Fibroblast of skin of abdomen (primary cell): Measurements from ENCODE around the gene STX16.

Experiments used
- DNase-seq: peaks from one replicate; pipeline ENCODE4 v3.0.0-alpha.2; 2013

Gene STX16

DNA sequence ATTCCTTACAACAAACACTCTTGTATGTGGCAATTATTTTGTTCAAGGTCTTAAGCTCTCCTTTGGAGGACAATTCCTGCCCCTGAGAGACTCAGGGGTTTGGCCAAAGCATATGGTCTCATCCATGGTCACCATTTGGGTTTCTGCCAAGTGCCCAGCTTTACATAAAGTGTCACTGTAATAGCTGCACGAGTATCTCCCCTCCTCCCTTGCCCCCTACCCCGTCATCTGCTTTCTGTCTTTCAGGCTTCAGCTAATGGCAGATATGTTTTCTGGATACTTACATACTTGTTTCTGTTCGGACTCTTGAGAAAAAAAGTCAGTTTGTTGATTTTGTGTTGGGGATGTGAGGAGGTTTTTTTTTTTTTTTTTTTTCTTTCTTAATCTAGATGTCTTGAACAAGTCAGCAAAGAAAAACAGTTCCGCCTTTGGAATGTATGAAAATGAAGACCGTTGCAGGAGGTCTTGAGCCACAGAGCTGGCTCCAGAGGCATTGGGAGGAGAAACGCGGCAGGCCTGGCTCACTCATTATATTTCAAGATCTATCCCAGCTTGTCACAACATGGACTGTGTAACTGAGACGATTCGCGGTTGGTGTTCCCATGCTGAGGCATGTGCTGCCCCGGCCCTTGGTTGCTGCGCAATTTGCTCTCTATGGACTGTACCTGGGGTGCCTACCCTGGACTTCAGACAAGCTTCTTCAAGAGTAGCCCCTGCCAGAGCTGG lies 32.6 kb upstream of the STX16 start:
- peak; percentile 90 for DNase-seq

DNA sequence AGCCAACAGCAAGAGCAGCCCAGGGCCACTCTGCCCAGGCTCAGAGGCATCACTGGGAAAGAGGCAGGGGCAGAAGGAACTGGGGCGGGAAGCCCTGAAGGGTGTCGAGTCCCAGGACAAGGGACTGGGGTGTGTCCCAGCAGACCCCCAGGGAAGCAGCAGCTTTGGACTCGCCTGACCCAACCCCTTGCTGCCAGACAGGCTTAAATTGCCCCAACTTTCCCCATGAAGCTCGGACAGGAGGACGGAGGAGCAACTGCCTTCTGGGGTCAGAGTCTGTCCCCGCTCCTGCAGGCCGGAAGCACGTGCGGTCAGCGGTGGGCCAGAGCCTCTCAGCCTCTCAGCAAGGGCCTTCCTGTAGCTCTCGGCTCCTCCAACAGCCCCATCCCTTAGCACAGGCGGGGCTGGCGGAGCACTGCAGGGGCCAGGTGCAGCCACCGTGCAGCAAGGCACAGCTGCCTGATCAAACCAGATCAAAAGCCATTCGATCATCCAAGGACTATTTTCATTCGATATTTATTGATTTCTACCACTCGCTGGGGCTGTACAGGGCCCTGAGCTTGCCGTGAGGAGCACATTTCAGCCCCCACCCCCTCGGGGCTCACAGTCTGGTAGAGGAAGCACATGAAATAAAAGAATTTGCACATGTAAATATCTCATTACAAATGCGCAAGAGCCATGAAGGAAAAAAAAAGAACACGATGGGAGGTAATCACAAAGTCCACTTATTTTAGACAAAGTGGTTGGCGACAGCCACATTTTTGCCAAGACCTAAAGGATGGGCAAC lies 31.8 kb upstream of the STX16 start:
- no peak for DNase-seq

DNA sequence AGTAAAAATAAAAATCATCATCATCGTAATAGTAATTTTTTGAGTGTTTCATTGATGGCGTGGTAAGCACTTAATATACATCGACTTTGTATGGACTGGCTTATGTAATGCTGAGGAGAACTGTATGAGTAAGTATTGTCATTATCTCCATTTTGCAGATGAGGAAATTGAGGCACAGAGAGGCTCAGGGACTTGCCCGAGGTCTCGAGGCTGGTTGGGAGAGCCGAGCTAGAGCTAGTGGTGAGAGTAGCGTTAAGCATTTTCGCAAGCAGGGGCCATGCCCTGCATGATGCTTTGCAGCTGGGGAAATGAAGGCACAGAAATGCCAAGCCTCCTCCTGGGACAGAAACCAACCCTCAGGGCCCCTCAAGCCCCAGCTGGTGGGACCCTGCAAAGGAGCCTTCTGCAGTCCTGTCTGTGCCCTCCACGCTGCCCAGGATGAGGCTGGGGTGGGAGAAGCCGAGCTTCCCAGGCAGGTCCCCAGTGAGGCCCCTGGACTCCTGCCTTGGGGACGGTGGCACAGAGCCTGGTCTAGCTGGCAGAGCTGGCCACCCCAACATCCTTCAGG lies 31.1 kb upstream of the STX16 start:
- DNase-seq = no peak

DNA sequence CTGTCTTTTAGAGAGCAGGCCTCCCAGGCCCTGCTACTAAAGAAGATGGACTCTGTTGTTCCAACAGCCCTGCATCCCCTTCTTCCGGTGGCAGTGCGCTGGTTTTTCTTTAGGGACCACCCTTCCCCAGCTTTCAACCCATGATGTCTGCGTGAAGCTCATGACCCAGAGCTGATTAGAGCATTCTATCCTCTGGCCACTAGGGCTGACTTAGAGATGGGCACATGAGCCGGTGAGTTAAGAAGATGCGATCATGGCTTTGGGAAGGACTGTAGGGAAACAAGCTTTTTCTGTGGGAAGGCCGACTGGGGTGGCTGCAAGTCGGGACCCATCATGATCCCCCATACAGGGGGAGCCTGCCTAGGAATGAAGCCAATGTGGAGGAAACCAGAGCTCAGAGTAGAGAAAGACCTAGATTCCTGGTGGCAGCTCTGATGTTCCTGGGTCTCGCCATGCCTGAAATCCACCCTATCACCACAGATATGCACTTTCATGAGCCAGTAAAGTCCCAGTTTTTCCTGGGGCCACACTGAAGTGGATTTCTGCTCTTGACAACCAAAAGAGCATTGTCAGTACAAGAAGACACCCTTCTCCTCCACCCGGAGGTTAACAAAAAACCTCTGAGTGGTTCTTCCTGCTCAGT lies 29.1 kb upstream of the STX16 start:
- no peak for DNase-seq

DNA sequence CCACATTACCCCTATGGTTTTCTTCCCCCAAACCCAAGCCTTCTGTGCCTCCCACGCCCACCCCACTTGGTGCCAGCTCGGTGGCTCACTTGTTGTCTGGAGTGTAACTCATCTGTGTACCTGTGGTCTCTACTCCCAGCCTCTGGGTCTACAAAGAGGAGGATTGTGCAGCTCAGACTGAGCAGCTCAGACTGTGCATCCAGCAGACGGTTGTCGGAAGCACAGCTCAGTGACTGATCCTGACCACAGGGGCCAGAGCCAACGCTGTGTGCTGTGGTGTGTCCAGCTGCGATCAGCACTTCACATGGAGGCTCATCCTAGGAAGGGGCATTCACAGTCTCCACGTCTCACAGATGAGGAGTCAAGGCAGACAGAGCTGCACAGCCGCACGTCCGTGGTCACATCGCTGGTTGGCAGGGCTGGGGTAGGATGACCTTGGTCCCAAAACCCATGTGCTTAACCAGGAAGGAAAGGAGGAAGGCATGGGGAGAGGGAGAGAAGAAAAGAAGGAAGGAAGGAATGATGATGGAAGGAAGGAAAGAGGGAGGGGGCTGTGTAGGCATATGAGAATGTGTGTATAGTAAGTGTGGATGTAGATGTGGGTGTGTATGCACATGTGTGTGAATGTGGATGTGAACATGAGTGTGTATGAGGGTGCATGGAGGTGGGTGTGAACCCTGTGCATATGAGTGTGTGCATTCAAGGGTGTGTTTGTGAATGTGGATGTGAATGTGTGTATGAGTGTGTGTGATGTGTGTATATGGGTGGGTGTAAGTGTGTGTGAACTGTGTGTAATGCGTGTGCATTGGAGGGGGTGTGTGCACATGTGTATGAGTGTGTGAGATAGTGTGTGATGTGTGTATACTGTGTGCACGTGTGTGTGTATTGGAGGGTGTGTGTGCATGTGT lies 28.2 kb upstream of the STX16 start:
- DNase-seq = no peak

DNA sequence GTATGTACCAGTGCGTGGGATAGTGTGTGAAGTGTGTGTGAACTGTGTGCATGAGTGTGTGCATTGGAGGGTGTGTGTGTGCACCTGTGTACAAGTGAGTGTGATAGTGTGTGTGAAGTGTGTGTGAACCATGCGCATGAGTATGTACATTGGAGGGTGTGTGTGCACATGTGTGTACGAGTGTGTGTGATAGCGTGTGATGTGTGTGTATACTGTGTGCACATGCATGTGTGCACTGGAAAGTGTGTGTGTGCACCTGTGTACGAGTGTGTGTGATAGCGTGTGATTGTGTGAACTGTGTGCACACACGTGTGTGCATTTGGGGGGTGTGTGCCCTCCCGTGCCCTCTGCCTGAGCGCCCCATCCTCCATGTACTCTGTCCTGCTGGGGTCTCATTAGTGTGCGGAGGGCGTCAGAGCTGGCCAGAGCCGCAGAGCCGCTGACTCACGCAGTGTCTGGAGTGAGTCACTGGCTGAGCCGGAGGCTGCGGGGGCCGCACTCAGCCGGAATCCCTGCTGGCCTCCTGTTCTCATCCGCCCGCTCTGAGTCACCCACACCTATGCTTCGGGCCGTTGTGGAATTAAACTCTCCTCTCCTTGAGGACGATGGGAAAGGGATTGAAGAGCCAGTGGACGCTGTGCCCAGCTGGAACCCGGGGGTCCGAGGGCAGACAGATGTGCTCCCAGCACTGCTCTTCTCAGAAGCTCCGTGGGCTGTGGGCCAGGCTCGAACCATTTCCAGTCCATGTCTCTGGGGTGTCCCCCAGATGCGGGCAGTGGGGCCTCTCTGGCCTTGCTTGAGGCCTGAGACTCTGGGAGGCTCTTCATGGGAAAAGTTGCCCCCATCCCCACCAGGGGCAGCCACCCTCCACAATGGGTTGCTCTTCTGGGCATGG lies 27.3 kb upstream of the STX16 start:
- DNase-seq = peak; percentile 96

DNA sequence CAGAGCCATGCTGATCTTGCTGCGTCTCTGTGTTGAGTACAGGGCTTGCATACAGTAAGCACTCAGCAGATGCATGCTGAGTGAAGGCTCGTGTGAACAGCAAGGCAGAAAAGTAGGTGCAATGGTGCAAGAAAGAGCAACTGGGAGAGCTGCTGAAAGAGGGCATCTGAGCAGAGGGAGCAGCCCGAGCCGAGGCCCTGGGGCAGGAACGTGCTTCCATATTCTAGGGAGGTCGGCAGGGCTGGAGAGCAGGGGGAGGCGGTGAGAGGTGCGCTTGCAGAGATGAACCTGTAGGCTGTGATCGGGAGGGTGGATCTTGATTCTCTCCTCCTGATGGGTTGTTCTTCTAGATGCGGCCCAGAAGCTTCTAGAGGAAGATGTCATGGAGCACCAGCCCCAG lies 26.4 kb upstream of the STX16 start:
- no peak for DNase-seq

DNA sequence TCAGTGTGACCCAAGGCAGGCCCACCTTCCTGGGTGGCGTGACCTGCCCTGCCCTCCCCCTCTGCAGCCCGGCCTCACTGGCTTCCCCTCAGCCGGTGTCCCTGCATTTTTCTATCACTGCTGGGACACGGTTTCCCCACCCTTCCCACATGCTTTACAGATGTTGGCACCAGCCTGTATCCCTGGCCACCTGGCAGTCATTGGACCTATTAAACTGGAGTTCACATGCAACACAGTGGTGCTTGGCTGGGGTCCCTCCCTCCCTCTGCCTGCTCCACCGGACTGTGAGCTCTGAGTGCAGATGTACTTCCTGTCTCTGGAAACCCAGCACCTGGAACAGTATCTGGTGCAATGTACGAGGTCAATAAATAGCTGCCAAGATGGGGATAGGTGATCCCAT lies 25.5 kb upstream of the STX16 start:
- DNase-seq = no peak

DNA sequence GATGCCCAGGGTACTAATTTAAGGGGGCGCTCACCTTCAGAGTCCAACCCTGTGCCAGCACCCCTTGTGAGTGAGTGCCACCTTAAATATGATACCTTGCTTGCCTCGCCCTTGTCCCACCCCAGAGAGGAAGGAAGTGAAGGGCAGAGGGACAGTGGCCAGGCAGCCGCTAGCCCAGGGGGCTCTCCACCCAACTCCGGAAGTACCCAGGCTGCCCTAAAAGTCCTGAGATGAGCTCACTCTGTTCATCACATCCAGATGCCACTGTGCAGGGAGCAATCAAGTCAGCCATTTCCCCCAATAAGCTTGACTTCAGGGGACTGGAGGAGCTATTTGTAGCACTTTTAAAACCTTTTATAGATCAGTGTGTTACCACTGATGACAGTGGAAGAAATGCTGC lies 25.0 kb upstream of the STX16 start:
- no peak for DNase-seq

DNA sequence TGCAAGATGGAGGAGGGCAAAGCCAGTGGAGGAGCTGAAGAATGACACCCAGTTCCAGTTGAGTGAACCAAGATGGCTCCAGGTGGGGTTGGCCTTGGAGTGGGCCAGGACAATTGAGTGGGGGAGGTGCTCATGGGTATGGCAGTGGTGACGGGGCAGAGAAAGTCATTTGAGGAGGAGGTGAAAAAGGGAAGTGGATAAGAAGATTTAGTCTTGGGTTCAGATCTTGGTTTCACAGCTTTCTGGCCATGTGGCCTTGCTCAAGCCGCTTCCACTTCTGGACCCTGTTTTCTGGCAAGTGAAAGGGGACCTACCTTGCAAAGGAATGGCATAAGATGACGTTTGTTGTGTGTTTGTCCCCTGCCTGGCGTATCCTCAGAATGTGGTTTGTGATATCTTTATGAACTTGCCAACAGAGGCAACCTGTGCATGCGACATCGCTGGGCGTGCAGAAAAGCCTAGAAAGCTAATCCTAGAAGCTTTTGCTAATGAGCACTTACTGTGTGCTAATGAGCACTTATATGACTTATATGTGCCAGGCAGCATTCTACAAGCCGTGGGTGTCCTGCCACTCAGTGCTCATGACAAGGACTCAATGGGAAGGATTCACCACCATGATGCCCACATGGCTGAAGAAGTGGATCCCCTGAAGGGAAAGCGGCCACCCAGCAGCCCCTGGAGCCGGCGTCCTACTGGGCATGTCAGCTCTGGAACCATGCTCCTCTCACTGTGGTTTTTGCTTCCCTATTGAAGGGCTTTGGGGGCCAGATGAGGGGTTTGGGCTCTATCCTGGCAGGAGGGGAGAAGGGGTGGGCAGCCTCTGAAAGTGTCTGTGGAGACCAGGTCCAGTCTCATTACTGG lies 23.6 kb upstream of the STX16 start:
- DNase-seq = no peak

DNA sequence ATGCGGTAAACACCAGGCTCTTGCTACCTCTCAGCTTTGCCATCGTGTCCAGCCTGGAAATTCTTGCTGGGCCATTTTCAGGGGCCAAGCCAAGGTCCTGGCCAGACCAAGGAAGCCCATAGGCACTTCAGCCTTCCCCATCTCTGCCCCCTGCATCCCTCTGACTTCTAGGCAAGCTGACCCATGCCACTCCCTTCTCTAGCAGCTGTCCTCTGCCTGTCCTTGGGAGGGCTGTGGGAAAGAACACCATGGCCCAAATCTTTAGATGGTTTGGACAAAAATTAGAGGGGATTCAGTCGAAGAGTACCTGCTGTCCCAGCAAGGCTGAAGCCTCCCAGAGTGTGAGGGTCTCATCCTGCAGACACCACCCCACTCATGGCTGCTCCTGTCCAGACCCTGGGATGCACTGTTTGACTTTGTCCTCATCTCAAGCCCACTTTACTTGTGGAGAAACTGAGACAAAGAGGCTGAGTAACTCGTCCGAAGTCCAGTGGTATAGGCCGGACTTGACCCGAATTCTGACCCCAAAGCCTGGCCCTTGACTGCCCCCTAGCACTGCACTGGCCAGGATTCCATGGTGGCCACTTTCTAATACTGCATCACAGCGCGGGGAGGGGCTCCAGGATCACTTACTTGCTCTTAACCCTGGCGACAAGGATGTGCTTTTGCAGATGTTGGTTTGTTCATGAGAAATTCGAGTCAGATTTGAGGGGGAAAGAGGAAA lies 22.4 kb upstream of the STX16 start:
- no peak for DNase-seq

DNA sequence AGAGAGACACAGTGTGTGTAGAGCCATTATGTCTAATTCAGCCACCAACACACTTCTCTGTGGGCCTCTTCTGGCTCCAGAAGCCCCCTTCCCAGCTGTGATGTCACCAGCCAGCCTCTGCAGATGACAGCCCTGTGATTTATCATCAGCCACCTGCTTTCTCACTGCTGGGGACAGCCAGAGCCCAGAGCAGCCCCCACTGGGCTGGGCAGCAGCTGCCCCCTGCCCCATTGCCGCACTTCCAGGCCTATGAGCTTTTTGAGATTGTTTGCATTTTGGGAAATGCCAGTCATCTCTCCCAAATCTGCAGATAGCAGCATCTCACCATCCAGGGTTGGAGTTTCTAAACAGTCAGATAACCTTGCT lies 21.9 kb upstream of the STX16 start:
- no peak for DNase-seq

DNA sequence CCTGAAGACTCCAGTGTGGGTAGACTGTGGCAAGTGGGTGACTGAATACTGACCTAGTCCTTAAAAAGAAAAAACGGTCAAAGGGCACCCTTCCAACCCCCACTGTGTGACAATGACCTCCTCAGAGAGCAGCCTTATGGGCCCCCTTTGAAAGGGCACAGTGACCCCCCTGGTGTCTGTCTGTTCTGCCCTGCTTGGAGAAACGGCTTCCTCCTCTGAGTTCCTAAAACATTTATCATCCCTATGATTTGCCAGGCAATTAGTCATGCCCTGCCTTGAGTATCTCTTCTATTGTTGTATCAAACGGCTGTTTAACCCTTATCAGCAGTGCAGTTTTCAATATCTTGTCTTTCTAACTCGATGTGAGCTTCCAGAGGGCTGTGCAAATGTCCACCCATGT lies 21.0 kb upstream of the STX16 start:
- DNase-seq = peak; percentile 68

DNA sequence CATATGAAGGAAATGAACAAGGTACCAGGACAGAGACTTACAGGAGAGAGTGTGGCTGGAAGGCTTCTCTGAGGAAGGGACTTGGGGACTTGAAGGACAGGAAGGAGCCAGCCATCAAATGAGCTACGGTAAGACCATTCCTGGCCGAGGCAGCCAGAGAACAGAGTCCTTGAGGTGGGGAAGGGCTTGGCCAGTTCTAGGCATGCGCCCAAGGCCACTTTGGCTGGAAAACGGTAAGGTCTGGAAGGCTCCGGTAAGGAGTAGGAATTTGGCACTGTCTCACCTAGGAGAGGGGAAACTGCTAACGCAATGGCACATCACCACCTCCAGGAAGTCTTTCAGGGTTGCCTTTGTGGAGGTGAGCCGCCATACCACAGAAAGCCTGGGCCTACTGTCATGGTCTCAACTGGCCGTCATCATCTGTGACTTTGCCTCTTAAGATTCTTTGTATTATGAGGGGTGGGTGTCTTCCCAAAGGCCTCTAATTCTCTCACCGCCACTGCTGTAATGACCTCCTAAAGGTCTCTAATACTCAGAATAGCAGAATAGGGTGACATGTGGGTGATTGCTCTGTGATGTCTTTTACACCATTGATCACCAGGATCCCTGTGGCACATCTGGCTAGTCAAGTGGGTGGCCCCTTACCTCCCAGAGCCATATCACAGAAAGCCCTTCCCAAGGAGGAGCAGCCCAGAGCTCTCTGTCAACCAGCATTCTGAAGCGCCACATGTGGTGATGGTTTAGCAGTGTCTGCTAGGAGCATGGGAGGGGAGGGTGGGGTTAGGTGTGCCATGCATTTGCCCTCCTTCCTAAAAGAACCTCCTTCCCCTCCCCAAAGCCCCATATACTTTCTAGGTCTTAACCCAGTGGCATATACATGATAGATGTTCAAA lies 17.7 kb upstream of the STX16 start:
- no peak for DNase-seq

DNA sequence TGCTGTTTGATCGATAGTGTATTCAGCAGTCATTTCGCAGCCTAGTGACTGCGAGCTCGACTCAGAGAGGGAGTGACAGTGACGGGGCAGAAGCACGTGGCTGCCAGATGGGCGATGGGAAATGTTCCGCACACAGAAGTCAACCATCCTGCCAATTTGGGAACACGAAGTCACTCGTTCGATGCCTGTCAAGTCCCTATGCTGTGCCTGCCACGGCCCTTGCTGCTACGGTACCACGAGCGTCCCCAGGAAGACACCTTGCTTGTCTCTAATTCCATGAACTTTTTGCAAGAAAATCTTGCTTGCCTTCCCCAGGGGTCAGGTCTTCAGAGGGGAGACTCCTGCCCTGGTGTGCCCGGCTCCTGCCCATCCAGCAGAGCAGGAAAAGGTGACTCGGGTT lies 17.0 kb upstream of the STX16 start:
- DNase-seq = no peak

DNA sequence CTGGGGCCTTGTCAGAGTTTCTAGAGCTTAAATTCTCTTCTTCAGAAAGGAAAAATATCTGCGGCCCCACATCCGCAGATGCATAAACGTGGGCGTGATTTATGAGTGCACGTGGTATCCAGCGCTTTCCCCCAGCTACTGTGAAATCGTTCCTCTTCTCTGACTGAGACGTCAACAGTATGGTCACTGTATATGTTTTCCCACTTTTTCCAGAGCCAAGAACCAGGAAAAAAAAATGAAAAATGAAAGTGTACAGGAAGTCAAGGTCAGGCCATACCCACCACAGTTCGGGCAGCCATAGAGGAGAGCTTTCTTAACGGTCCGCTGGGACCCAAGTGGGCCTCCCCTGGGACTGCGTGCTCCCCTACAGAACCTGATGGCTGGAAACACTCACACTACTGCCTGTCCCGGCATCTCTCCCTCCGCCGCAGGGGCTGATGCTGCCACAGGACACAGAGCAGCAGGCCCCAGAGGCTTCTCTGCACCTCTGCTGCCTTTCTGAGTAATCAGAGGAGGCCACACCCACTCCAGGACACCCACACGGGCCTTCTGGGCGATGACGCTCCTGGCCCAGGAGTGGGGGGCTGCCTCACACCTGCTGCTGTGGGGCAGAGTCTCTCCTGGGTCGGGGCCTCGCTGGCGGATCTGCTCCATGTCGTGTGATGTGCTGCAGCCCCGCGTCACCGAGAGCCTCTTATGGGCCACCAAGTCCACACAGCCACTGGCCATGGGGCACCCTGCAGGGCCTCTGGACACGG lies 16.4 kb upstream of the STX16 start:
- DNase-seq = peak; percentile 88

DNA sequence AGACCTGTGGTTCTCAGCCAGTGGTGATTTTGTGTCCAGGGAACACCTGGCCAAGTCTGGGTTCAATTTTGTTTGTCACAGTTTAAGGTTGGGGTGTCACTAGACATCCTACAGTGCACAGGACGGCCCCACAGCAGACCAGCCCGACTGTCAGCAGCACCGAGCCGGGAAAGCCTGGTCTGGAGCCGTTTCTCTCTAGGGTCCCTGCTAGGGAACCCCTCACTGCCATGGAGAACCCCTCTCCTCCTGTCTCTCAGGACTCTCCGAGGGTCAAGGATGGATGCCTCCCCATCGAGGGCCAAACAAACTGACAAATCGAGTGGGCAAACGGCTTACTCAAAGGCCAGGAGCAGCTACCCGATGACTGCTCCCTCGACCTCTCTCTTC lies 15.8 kb upstream of the STX16 start:
- no peak for DNase-seq
